Measurements from ENCODE around the gene SCIMP. TPM values are rescaled to one million over a fixed set of nuclear protein-coding genes. Genes with fewer than 3 reads are reported as not detected.

Gene SCIMP
- total and polyA plus RNA-seq, 2 of the 13 experiments (the other 11 are each of a cell fraction or from before 2014, with no cell fraction given): not detected

DNA sequence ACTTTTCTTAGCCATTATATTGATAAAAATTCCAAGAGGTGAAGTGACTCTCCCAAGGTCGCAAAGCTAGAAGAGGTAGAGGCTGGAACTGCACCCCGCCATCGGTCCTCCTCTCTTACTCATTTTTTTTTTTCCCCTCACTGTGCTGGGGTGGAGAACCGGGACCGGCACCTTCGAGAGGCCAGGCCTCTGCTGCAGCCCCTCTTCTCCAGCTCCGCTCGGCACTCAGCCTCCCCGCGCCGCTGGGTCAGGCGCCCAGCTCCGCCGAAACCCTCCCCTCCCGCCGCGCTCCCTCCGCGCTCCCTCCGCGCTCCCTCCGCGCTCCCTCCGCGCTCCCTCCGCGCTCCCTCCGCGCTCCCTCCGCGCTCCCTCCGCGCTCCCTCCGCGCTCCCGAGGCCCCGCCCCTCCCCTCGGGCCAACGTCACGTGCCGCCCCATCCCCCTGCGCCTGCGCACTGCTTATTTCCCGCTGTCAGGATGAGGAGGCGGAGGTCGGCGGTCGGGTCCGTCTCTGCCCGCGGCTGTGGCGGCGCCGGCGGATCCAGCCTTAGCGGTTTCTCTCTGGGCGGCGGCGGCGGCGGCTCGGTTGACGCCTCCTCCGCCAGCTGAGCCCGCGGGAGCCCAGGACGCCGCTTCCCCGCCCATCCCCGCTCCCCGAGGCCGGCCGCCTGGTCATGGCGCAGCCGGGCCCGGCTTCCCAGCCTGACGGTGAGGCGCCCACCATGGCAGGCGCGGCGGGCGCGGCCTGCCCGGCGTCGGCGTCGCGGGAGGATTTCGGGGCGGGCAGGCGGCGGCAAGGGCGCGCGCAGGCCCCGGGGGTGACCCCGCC lies 47.4 kb upstream of the SCIMP start, which contains the start of gene RABEP1 (continued):
- TF ChIP-seq, protein P1, sequence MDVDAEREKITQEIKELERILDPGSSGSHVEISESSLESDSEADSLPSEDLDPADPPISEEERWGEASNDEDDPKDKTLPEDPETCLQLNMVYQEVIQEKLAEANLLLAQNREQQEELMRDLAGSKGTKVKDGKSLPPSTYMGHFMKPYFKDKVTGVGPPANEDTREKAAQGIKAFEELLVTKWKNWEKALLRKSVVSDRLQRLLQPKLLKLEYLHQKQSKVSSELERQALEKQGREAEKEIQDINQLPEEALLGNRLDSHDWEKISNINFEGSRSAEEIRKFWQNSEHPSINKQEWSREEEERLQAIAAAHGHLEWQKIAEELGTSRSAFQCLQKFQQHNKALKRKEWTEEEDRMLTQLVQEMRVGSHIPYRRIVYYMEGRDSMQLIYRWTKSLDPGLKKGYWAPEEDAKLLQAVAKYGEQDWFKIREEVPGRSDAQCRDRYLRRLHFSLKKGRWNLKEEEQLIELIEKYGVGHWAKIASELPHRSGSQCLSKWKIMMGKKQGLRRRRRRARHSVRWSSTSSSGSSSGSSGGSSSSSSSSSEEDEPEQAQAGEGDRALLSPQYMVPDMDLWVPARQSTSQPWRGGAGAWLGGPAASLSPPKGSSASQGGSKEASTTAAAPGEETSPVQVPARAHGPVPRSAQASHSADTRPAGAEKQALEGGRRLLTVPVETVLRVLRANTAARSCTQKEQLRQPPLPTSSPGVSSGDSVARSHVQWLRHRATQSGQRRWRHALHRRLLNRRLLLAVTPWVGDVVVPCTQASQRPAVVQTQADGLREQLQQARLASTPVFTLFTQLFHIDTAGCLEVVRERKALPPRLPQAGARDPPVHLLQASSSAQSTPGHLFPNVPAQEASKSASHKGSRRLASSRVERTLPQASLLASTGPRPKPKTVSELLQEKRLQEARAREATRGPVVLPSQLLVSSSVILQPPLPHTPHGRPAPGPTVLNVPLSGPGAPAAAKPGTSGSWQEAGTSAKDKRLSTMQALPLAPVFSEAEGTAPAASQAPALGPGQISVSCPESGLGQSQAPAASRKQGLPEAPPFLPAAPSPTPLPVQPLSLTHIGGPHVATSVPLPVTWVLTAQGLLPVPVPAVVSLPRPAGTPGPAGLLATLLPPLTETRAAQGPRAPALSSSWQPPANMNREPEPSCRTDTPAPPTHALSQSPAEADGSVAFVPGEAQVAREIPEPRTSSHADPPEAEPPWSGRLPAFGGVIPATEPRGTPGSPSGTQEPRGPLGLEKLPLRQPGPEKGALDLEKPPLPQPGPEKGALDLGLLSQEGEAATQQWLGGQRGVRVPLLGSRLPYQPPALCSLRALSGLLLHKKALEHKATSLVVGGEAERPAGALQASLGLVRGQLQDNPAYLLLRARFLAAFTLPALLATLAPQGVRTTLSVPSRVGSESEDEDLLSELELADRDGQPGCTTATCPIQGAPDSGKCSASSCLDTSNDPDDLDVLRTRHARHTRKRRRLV (CRISPR knock-in tag; IDR thresholded peaks at IDR 0.05): no peak
- TF ChIP-seq TMF1 (CRISPR knock-in tag; IDR thresholded peaks at IDR 0.05; ENCODE audit: low read depth) (no peak), ZNF331 (CRISPR knock-in tag; IDR thresholded peaks at IDR 0.05) (peak; percentile 54; the same call in 1 of the 2 replicates), TBL1XR1 (IDR thresholded peaks at IDR 0.05; ENCODE audit: borderline replicate concordance, low read length, partially characterized antibody) (no peak), GZF1 (CRISPR knock-in tag; IDR thresholded peaks at IDR 0.05) (no peak), KDM2A (CRISPR knock-in tag; IDR thresholded peaks at IDR 0.05; ENCODE audit: borderline replicate concordance, low read depth) (peak; percentile 60; the same call in 1 of the 2 replicates), ZNF281 (CRISPR knock-in tag; IDR thresholded peaks at IDR 0.05; ENCODE audit: borderline replicate concordance) (peak; percentile 24; the same call in 1 of the 2 replicates), FOSL1 (CRISPR knock-in tag; IDR thresholded peaks at IDR 0.05; ENCODE audit: borderline replicate concordance) (no peak)
- TF ChIP-seq, protein P2, sequence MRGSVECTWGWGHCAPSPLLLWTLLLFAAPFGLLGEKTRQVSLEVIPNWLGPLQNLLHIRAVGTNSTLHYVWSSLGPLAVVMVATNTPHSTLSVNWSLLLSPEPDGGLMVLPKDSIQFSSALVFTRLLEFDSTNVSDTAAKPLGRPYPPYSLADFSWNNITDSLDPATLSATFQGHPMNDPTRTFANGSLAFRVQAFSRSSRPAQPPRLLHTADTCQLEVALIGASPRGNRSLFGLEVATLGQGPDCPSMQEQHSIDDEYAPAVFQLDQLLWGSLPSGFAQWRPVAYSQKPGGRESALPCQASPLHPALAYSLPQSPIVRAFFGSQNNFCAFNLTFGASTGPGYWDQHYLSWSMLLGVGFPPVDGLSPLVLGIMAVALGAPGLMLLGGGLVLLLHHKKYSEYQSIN (CRISPR knock-in tag; IDR thresholded peaks at IDR 0.05; ENCODE audit: borderline replicate concordance): no peak
- TF ChIP-seq, protein P3, sequence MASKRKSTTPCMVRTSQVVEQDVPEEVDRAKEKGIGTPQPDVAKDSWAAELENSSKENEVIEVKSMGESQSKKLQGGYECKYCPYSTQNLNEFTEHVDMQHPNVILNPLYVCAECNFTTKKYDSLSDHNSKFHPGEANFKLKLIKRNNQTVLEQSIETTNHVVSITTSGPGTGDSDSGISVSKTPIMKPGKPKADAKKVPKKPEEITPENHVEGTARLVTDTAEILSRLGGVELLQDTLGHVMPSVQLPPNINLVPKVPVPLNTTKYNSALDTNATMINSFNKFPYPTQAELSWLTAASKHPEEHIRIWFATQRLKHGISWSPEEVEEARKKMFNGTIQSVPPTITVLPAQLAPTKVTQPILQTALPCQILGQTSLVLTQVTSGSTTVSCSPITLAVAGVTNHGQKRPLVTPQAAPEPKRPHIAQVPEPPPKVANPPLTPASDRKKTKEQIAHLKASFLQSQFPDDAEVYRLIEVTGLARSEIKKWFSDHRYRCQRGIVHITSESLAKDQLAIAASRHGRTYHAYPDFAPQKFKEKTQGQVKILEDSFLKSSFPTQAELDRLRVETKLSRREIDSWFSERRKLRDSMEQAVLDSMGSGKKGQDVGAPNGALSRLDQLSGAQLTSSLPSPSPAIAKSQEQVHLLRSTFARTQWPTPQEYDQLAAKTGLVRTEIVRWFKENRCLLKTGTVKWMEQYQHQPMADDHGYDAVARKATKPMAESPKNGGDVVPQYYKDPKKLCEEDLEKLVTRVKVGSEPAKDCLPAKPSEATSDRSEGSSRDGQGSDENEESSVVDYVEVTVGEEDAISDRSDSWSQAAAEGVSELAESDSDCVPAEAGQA (IDR thresholded peaks at IDR 0.05; ENCODE audit: low read depth): no peak
- TF ChIP-seq, protein P3 (CRISPR knock-in tag; IDR thresholded peaks at IDR 0.05; ENCODE audit: borderline replicate concordance): no peak
